Activated CD8-positive, alpha-beta memory T cell treated with anti-CD3 and anti-CD28 coated beads for 36 hours (primary cell): Measurements from ENCODE around the gene TMC8. TPM values are rescaled to one million over a fixed set of nuclear protein-coding genes. Genes with fewer than 3 reads are reported as not detected.
"Not testable (repeated sequence)": the region's sequence is repeated elsewhere in the genome, so short reads cannot be mapped to it uniquely, and the experiment has no call there.

Experiments used
- CTCF ChIA-PET: fragments of 350-600 bp; sonication (Branson Sonifier 250); formaldehyde crosslinking; loops from one replicate; lab custom pipeline; 2021; ENCODE audit warnings: antibody characterized with exemption; lab: Charles Lee
- POLR2A ChIA-PET: fragments of 350-600 bp; sonication (Branson Sonifier 250); formaldehyde crosslinking; loops from one replicate; lab custom pipeline; 2021; ENCODE audit warnings: antibody characterized with exemption; lab: Charles Lee
- total RNA-seq, 2 experiments: library from RNA; stranded (reverse); gene quantifications; one replicate each; pipeline ENCODE4 v1.2.3, GENCODE V29; 2021

TMC8 gene
- 100 to 1,000 TPM; 139 to 144 TPM for total RNA-seq

DNA sequence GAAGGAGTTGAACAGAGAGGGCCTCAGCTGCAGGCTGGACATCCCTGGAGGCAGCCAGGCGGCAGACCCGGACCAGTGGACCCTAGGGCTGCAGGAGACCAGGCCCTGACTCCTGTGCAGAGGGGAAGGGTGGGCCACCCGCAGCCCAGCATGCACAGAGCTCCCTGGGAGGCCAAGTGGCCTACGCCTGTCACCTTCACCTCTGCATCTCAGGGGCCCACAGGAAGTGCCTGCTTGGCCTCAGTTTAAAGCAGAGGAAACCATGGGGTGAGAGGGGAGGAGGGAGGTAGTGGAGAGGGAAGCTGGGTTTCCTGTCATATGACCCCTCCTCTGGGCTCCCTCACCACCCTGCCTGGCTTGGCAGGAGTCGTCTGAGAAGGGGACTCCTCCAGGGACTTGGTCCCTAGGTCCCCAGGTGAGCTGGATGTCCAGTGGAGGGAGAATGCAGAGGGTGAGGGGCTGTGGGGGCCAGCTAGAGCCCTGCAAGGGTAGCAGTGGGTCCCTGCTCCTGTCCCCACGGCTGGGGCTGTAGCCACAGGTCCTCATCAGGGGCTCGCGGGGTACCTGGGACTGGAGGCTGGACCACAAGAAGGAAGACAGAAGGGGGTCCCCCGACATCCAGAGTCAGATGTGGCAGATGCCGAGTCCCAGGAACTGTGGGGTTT is at the start of gene TMC8:
TMC8 (plus strand) TSS at position 335 of the 665 bp plus-strand sequence. CDS start 818 bp downstream, outside the sequence.
- ChIA-PET CTCF (interaction anchor here (1.0 to 10.0 kb wide), 3 partner anchors 10 to 39 kb away, joined by 3 to 62 read pairs (median 5); no protein-coding TSS in a partner anchor), POLR2A (interaction anchor here (1.0 to 1.8 kb wide), 4 partner anchors 8 to 16 kb away, joined by 3 to 8 read pairs (median 6); no protein-coding TSS in a partner anchor)

DNA sequence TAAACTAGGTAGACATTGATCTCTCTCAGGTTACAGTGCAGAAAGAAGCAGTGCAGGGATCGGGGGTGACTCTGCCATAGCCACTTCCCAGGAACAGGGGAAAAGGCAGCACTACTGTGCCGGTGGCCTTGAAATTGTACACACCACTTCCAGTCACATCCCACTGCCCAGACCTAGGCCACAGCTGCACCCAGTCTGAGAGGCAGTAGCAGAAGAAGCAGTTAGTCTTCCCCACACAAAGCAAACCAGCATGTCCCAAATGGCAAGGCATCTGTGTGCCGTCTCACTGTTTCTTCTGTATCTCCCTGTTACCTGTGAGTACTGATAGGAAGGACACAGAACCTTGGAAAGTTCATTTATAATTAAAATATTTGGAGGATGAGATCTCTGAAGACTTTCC is 49.0 kb upstream of the TMC8 start:
- CTCF ChIA-PET, result no interaction called here
- POLR2A ChIA-PET, result no interaction called here

- CTCF ChIA-PET, result interaction anchor here (1.5 to 3.9 kb wide), 2 partner anchors 94 to 168 kb away, joined by 3 to 14 read pairs; no protein-coding TSS in a partner anchor
- POLR2A ChIA-PET, result not testable (repeated sequence)
Observed at GRCh38 chr17:78082355-78082872, 48.2 kb upstream of the TMC8 start.

- CTCF ChIA-PET, result interaction anchor here (1.5 to 3.9 kb wide), 3 partner anchors 63 to 168 kb away, joined by 3 to 14 read pairs (median 4); no protein-coding TSS in a partner anchor
- POLR2A ChIA-PET, result no interaction called here
Observed at GRCh38 chr17:78082988-78083387, 47.6 kb upstream of the TMC8 start.

GRCh38 chr17:78086740-78087139 is 43.8 kb upstream of the TMC8 start:
- CTCF ChIA-PET, result interaction anchor here (0.7 to 1.2 kb wide), 2 partner anchors 67 to 90 kb away, joined by 3 read pairs; no protein-coding TSS in a partner anchor
- POLR2A ChIA-PET, result no interaction called here

- ChIA-PET POLR2A (interaction anchor here (0.6 kb wide), 1 partner anchor 52 kb away, joined by 3 read pairs; no protein-coding TSS in a partner anchor), CTCF (interaction anchor here (1.1 kb wide), 1 partner anchor 163 kb away, joined by 3 read pairs; no protein-coding TSS in a partner anchor)
Observed at GRCh38 chr17:78088529-78088928, 42.0 kb upstream of the TMC8 start.

DNA sequence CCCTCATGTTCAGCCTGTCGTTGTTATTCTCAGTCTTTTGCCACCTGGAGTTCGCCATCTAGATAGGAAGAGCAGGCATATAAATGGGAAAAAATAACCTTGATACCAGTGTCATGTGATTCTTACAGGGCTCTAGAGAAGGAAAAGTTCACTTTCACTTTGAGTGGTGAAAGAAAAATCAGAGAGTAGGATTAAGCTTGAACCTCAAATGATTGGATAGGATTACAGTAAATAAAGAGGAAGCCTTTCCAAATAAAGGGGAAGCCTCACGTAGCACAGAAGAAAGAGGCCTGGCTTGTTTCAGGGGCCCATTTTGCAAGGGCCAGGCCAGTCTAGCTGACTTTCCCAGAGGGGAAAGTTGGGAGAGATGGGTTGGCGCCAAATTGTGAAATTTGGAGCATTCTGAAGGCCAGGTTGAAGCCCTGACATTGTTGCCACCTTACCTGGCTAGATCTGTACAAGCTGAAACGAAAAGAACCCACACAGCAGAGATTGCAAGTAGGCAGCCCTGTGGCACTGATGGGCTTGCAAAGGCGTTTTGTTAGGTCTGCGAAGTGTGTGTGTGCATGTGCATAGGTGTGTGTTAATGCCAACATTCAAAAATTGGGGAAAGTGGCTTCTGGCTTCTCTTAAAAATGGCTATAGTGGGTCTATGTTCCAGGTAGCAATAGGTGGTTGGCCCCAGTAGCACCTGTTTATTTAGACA is 40.8 kb upstream of the TMC8 start:
- CTCF ChIA-PET, result interaction anchor here (1.1 kb wide), 1 partner anchor 23 kb away, joined by 3 read pairs; no protein-coding TSS in a partner anchor
- POLR2A ChIA-PET, result no interaction called here

- ChIA-PET POLR2A (no interaction called here), CTCF (no interaction called here)
Observed at GRCh38 chr17:78092794-78093324, 37.7 kb upstream of the TMC8 start.

DNA sequence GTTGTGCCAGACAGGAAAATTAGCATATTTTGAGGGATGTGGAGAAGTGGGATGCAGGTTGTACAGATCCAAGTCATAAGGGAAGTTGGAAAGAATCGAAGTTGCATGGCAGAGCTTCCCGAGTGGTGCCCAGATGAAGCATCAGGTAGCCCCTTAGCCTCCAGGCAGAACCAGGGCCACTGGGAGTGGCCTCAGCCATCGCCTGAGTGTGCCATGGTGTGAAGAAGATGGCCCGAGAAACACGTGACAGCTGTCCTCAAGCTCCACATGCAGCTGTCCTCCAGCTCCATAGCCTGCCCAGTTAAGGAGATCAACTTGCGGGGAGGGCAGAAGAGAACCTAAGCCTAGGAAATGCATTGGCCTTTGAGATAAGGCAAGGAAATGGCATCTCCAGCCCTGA is 35.5 kb upstream of the TMC8 start:
- ChIA-PET CTCF (no interaction called here), POLR2A (no interaction called here)

DNA sequence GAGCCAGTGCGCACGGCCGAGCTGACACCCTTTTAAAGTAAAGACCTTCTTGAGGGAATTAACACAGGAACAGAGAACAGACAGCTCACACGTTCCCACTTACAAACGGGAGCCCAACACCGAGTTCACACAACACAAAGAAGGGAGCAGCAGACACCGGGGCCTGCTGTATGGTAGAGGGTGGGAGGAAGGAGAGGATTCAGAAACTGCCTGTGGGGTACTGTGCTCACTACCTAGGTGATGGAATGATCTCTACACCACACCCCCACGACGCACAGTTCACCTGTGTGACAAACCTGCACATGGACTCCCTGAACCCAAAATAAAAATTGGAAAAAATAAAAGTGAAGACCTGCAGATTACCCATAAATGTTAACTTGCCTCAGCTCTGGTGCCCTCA is 34.5 kb upstream of the TMC8 start:
- CTCF ChIA-PET, result interaction anchor here (0.9 kb wide), 1 partner anchor 155 kb away, joined by 3 read pairs; no protein-coding TSS in a partner anchor
- POLR2A ChIA-PET, result no interaction called here

- POLR2A ChIA-PET, result no interaction called here
- CTCF ChIA-PET, result no interaction called here
Observed at GRCh38 chr17:78101112-78101511, 29.5 kb upstream of the TMC8 start.

GRCh38 chr17:78101542-78101941 is 29.0 kb upstream of the TMC8 start:
- CTCF ChIA-PET, result no interaction called here

GRCh38 chr17:78103311-78103710 is 27.3 kb upstream of the TMC8 start:
- CTCF ChIA-PET, result interaction anchor here (0.6 to 1.5 kb wide), 2 partner anchors 65 to 148 kb away, joined by 3 to 4 read pairs; no protein-coding TSS in a partner anchor
- POLR2A ChIA-PET, result no interaction called here

More at GRCh38 chr17:78101542-78101941, 29.0 kb upstream of the TMC8 start:
- POLR2A ChIA-PET, result no interaction called here

DNA sequence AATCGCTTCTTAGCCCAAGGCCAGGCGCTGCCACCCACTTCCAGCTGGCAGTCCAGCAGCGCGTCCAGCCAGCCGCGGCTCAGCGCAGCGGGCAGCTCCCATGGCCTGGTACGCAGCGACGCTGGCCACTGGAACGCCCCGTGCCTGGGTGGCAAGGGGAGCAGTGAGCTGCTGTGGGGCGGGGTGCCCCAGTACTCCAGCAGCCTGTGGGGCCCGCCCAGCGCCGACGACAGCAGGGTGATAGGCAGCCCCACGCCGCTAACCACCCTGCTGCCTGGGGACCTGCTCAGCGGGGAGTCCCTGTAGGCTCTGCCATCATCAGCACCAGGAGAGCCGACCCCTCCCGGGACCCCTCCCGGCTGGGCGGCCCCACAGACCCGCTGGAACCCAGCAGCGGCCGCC is 26.0 kb upstream of the TMC8 start:
- CTCF ChIA-PET, result interaction anchor here (0.7 kb wide), 1 partner anchor 215 kb away, joined by 3 read pairs; no protein-coding TSS in a partner anchor
- POLR2A ChIA-PET, result no interaction called here

DNA sequence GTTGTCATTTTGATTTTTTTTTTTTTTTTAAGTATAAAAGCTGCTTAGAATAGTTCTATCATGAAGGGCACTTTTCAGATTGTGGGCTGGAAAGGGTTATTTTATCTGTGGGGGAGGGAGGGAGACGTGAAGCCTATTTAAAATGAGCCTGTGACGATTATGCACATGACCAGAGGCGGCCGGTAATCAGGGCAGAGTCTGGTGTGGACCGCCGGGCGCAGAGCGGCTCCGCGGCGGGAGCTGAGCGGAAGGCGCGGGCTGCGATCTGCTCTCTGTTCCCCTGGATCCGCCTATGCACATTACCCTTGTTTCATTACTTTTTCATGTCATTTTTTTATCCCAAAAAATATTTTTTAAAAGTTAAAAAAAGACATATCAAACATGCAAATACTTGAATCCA is 25.5 kb upstream of the TMC8 start:
- ChIA-PET CTCF (interaction anchor here (0.7 kb wide), 1 partner anchor 215 kb away, joined by 3 read pairs; no protein-coding TSS in a partner anchor), POLR2A (interaction anchor here (0.7 kb wide), 1 partner anchor 39 kb away, joined by 8 read pairs; no protein-coding TSS in a partner anchor)

DNA sequence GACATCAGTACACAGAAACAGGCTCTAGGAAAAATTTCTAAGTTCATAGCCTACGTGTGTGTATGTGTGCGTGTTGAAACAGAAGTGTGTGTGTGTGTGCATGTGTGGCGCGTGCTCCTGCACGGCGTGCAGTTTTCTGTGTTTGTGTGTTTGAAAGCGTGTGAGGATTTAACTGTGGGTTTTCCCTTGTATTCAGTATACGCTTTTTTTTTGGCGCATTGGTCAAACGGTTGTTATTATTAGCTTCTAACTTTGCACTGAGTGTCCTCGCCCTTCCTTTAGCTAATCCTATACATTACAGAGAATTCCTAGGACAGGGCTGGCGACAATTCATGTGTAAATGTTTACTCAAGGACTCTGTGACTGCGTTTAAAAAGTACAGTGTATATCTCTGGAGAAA is 25.0 kb upstream of the TMC8 start:
- POLR2A ChIA-PET, result interaction anchor here (0.7 kb wide), 2 partner anchors 38 to 246 kb away, joined by 3 to 8 read pairs; no protein-coding TSS in a partner anchor
- CTCF ChIA-PET, result no interaction called here

- POLR2A ChIA-PET, result interaction anchor here (0.7 to 1.1 kb wide), 2 partner anchors 148 to 245 kb away, joined by 3 read pairs; partner anchors contain the start of gene TNRC6C
- CTCF ChIA-PET, result interaction anchor here (0.6 kb wide), 1 partner anchor 339 kb away, joined by 3 read pairs; no protein-coding TSS in a partner anchor
Observed at GRCh38 chr17:78106211-78106610, 24.4 kb upstream of the TMC8 start.

- POLR2A ChIA-PET, result no interaction called here
- CTCF ChIA-PET, result interaction anchor here (0.6 to 1.2 kb wide), 2 partner anchors 144 to 686 kb away, joined by 3 to 4 read pairs; no protein-coding TSS in a partner anchor
Observed at GRCh38 chr17:78107457-78107856, 23.1 kb upstream of the TMC8 start.
